ENCODE results near the gene CD79A.

Gene CD79A

DNA sequence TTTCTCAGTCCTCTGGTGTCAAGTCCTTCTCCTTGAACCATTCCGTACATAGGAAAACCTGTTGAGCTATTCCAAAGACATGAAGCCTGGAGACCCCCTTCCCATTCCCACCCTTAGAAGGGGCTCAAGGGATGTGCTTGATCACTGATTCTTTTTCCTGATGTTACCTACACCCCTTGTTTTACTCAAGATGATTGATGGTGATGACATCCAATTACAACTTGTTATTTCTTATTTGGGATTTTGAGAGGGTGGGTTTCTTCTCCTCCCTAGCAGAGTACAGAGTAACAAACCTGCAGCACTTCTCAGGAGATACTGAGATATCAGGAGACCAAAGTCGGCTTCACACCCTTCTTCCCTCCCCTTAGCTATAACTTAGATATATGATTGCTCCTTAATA lies 23.7 kb upstream of the CD79A start:
- H3K4me3 ChIP-seq (replicated peaks; ENCODE audit: low read depth, low read length): no peak overlapping the region
- no peak for DNase-seq (ENCODE audit: extremely low read depth, low read depth)
- TF ChIP-seq, protein P1, sequence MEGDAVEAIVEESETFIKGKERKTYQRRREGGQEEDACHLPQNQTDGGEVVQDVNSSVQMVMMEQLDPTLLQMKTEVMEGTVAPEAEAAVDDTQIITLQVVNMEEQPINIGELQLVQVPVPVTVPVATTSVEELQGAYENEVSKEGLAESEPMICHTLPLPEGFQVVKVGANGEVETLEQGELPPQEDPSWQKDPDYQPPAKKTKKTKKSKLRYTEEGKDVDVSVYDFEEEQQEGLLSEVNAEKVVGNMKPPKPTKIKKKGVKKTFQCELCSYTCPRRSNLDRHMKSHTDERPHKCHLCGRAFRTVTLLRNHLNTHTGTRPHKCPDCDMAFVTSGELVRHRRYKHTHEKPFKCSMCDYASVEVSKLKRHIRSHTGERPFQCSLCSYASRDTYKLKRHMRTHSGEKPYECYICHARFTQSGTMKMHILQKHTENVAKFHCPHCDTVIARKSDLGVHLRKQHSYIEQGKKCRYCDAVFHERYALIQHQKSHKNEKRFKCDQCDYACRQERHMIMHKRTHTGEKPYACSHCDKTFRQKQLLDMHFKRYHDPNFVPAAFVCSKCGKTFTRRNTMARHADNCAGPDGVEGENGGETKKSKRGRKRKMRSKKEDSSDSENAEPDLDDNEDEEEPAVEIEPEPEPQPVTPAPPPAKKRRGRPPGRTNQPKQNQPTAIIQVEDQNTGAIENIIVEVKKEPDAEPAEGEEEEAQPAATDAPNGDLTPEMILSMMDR (IDR thresholded peaks at IDR 0.05; ENCODE audit: low read depth, low read length, missing control alignments): no peak

DNA sequence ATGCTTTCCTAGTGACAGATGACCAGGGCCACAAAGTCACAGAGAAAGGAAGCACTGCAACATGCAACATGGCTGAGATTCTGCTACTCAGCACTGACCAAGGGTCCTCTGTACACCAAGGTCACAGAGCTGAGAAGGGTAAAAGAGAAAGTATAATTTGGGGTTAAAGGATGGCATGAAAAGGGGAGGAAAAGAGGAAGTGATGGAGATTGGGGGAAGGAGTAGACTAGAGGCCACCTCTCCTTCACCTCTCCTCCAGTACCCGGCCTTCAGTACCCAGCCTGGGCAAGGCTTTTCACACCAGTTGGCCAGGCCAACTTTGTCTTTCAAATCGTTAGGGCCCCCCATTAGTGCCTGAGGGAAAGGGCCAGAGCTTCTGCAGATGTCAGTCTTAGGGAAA lies 23.3 kb upstream of the CD79A start:
- no peak overlapping the region for H3K4me3 ChIP-seq (replicated peaks; ENCODE audit: low read depth, low read length)
- TF ChIP-seq, protein P1 (IDR thresholded peaks at IDR 0.05; ENCODE audit: low read depth, low read length, missing control alignments): no peak
- DNase-seq (ENCODE audit: extremely low read depth, low read depth): no peak

DNA sequence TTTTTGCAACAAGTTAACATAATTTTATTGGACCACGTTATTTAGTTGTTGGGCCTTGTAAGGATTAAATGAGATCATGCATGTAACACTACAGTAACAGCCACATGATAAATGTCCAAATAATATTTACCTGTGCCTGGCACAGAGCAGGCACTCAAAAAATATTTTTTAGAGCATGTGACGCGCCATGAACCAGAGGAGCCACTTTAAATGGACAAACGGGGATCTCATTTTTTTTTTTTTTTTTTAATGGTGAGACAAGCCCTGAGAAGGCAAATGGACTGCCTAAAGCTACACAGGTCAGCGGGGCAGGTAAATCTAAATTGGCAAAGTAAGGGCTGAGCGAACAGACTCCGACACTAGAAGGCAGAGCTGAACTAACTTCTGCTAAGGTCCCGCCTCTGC lies 17.9 kb upstream of the CD79A start:
- DNase-seq (ENCODE audit: extremely low read depth, low read depth): no peak
- H3K4me3 ChIP-seq (replicated peaks; ENCODE audit: low read depth, low read length): peak overlapping the region; percentile 100
- TF ChIP-seq, protein P1 (IDR thresholded peaks at IDR 0.05; ENCODE audit: low read depth, low read length, missing control alignments): no peak

DNA sequence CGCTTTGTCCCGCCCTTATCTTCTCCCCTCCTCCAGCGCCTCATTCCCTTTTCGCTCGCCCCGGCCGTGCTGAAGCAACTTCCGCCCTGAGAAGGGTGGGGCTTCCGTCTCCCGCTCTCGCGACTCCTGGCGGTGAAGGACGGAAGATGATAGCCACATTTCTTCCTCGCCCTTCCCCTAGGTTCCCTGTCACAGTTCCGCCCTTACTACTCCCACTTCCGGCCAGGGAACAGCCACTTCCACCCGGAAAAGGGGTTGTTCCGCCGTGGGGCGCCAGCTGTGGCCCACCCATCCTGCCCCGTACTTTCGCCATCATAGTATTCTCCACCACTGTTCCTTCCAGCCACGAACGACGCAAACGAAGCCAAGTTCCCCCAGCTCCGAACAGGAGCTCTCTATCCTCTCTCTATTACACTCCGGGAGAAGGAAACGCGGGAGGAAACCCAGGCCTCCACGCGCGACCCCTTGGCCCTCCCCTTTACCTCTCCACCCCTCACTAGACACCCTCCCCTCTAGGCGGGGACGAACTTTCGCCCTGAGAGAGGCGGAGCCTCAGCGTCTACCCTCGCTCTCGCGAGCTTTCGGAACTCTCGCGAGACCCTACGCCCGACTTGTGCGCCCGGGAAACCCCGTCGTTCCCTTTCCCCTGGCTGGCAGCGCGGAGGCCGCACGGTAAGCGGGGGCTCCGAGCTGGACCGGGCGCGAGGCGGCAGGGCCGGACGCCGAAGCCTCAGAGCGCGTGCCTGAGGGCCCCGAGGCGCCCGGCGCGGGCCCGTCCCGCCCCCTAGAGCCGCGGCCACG lies 17.3 kb upstream of the CD79A start, which contains the start of gene RPS19:
Gene RPS19, plus strand, starts transcription at position 638 of the 801 bp plus-strand sequence. CDS start 520 bp downstream, outside the sequence.
- peak; percentile 96 for DNase-seq (ENCODE audit: extremely low read depth, low read depth)
- H3K4me3 ChIP-seq (replicated peaks; ENCODE audit: low read depth, low read length): peak within 1 kb of the TSS; percentile 100
- TF ChIP-seq, protein P1 (IDR thresholded peaks at IDR 0.05; ENCODE audit: low read depth, low read length, missing control alignments): peak; percentile 59

DNA sequence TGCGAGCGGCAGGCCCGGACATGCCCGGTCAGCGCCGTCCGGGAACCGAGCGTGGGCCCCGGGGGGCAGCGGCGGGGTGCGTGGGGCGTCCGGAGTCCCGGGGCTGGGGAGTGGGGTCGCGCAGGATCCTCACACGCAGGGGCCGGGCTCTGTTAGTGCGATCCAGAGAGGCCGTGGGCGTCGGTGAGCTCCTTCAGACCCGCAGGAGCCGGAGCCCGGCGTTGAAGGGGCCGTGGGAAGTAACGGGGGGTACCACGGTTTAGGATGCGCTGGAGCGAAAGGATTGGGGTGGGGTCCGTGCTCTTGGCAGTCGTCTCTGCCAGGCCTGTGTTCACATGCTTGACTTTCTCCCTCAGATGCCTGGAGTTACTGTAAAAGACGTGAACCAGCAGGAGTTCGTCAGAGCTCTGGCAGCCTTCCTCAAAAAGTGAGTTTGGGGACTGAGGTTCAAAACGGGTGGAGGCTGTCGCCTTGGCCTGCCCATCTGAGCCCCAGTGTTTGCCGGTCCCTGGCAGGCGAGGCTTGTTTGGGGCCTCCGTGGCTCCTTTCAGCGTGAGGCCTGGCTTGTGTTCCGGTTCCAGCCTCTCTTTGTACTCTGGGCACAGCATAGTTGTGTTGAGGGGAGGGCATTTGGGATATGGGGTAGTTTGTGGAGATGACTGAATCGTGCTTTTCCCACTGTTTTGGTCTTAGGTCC lies 16.5 kb upstream of the CD79A start:
- no peak for DNase-seq (ENCODE audit: extremely low read depth, low read depth)
- TF ChIP-seq, protein P1 (IDR thresholded peaks at IDR 0.05; ENCODE audit: low read depth, low read length, missing control alignments): no peak
- H3K4me3 ChIP-seq (replicated peaks; ENCODE audit: low read depth, low read length): peak overlapping the region; percentile 100

DNA sequence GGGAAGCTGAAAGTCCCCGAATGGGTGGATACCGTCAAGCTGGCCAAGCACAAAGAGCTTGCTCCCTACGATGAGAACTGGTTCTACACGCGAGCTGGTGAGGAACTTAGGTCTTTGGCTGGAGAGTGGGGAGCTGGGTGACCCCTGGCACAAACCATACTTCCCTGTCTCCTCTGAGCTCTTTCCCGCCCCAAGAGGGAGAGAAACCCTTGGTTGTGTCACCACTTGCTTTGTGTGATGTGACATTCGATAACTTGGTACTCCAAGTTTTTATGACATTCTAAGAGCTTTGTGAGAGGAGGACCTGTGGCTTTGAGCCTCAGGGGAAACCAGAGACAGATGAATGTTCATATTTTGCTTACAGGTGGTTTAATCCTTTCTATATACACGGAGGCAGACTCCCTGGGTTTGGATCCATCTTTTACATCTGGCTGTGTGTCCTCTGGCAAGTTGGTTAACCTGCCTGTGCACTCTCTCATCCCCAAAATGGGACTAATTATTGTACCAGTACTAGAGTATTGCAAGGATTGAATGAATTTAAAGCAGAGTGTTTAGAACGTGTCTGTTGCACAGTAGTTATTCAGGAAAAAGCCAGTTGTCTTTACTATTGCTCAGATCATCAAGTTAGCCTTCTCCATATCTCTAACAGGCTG lies 15.8 kb upstream of the CD79A start:
- H3K4me3 ChIP-seq (replicated peaks; ENCODE audit: low read depth, low read length): peak overlapping the region; percentile 100
- TF ChIP-seq, protein P1 (IDR thresholded peaks at IDR 0.05; ENCODE audit: low read depth, low read length, missing control alignments): no peak
- DNase-seq (ENCODE audit: extremely low read depth, low read depth): no peak

Data from HFF-Myc (cell line).